K562 (cell line): ENCODE results near the gene RPS8. TPM values are rescaled to one million over a fixed set of nuclear protein-coding genes. Genes with fewer than 3 reads are reported as not detected.

ENCODE experiments used
- BRD9 ChIP-seq: fragments of 450-650 bp; IDR thresholded peaks from 2 replicates; pipeline ENCODE4 v1.6.1; 2018; ENCODE audit warnings: low read depth; ENCODE audit not compliant: partially characterized antibody
- FOXJ2 ChIP-seq: fragments of 200-800 bp; sonication (Bioruptor generic); IDR thresholded peaks from 2 replicates; pipeline ENCODE4 v1.6.1; 2016; ENCODE audit warnings: missing genetic modification characterization, missing compliant biosample characterization
- GATAD2A ChIP-seq: fragments of 450-650 bp; IDR thresholded peaks from 2 replicates; pipeline ENCODE4 v1.6.1; 2017
- HINFP ChIP-seq: fragments of 450-650 bp; conservative IDR thresholded peaks from 2 replicates; pipeline ENCODE4 v1.6.1; 2016; ENCODE audit warnings: missing genetic modification characterization, low read depth, mild to moderate bottlenecking, control low read depth, missing compliant biosample characterization
- KAT7 ChIP-seq: sonication (generic); formaldehyde crosslinking; IDR thresholded peaks from 2 replicates; pipeline ENCODE4 v1.8.0; 2022; ENCODE audit warnings: missing genetic modification reagents, mild to moderate bottlenecking, borderline replicate concordance
- KLF16 ChIP-seq: IDR thresholded peaks from 2 replicates; pipeline ENCODE4 v1.6.1; 2016; ENCODE audit warnings: antibody characterized with exemption
- MXD1 ChIP-seq: fragments of 250-450 bp; sonication (Bioruptor Pico); IDR thresholded peaks from 2 replicates; pipeline ENCODE4 v1.8.0; 2021; ENCODE audit warnings: borderline replicate concordance, mild to moderate bottlenecking, moderate library complexity; ENCODE audit not compliant: poor library complexity, severe bottlenecking
- NCOA6 ChIP-seq: fragments of 450-650 bp; IDR thresholded peaks from 2 replicates; pipeline ENCODE4 v1.6.1; 2017; ENCODE audit warnings: mild to moderate bottlenecking
- NFIC ChIP-seq: fragments of 450-650 bp; IDR thresholded peaks from 2 replicates; pipeline ENCODE4 v1.6.1; 2017; ENCODE audit warnings: mild to moderate bottlenecking, inconsistent platforms
- NR2F6 ChIP-seq: fragments of 450-650 bp; formaldehyde crosslinking; IDR thresholded peaks from 2 replicates; pipeline ENCODE4 v1.4.0; 2020; ENCODE audit warnings: mild to moderate bottlenecking
- PHB ChIP-seq: fragments of 250-450 bp; sonication (Bioruptor Pico); IDR thresholded peaks from 2 replicates; pipeline ENCODE4 v1.5.0; 2021
- POLR2G ChIP-seq: fragments of 200-400 bp; formaldehyde crosslinking; IDR thresholded peaks from 2 replicates; pipeline ENCODE4 v1.6.1; 2017; ENCODE audit warnings: low read depth, mild to moderate bottlenecking, antibody characterized with exemption, low read length, moderate library complexity
- RBM25 ChIP-seq: fragments of 200-400 bp; formaldehyde crosslinking; IDR thresholded peaks from 2 replicates; pipeline ENCODE4 v1.6.1; 2018; ENCODE audit warnings: low read length, low read depth, moderate library complexity; ENCODE audit not compliant: severe bottlenecking
- RCOR1 ChIP-seq, 2 experiments: IDR thresholded peaks; 2 replicates each; pipeline ENCODE4 v1.6.1; 2012; ENCODE audit warnings: low read depth in 2 of 2, low read length in 2 of 2, borderline replicate concordance in 1 of 2, improper control_type of control experiment in 1 of 2
- RERE ChIP-seq: sonication (generic); formaldehyde crosslinking; IDR thresholded peaks from 2 replicates; pipeline ENCODE4 v1.8.0; 2023; ENCODE audit warnings: missing genetic modification reagents, mild to moderate bottlenecking, borderline replicate concordance
- SIN3B ChIP-seq: fragments of 450-650 bp; IDR thresholded peaks from 2 replicates; pipeline ENCODE4 v1.6.1; 2017; ENCODE audit warnings: low read depth, mild to moderate bottlenecking, moderate library complexity
- STAT5B ChIP-seq: fragments of 250-450 bp; sonication (Bioruptor Pico); IDR thresholded peaks from 2 replicates; pipeline ENCODE4 v1.8.0; 2021; ENCODE audit warnings: mild to moderate bottlenecking, inconsistent platforms
- YBX1 ChIP-seq: fragments of 450-650 bp; IDR thresholded peaks from 2 replicates; pipeline ENCODE4 v1.7.1; 2016; ENCODE audit warnings: mild to moderate bottlenecking
- ZNF134 ChIP-seq: fragments of 250-450 bp; sonication (Bioruptor Pico); conservative IDR thresholded peaks from 2 replicates; pipeline ENCODE4 v1.4.0; 2020
- polyA plus RNA-seq, 8 experiments: library from polyadenylated mRNA; depleted of rRNA in 4 of 8; stranded (reverse) in 5 of 8; unstranded in 3 of 8; fragments of >200 nt; fragmentation: Nextera tagmentation in 2 of 8; fragmentation: Illumina TruSeq in 1 of 8; extraction: Ambion mirVana in 2 of 8; extraction: Trizol in 1 of 8; gene quantifications; 2 replicates each; pipeline versions ENCODE4 v1.2.1 to v1.2.3, GENCODE V29; 2011 to 2014; ENCODE audit warnings: inconsistent platforms in 1 of 8, missing spikeins in 1 of 8
- total RNA-seq, 7 experiments: library from RNA; depleted of rRNA in 6 of 7; stranded (reverse); fragments of >200 nt in 6 of 7; fragmentation: Illumina TruSeq in 2 of 7; extraction: Trizol in 2 of 7; gene quantifications; 2 replicates each; pipeline versions ENCODE4 v1.2.1 to v1.2.3, GENCODE V29; 2011 to 2021; ENCODE audit warnings: low replicate concordance in 1 of 7

The RPS8 gene
- total and polyA plus RNA-seq, 9 of the 15 experiments (the other 6 are each of a cell fraction or from before 2014, with no cell fraction given) = 2,431 to 4,168 (median 3,109) TPM

- TF ChIP-seq RCOR1 (IDR thresholded peaks at IDR 0.05; ENCODE audit: borderline replicate concordance in 1 of 2, low read depth in 2 of 2, low read length in 2 of 2) (peak in 1 of 2 experiments; percentile 65; a peak in 1 of 4 replicates), ZNF134 (CRISPR knock-in tag) (no peak), KLF16 (no peak; the same call in 1 of the 2 replicates), YBX1 (no peak), STAT5B (CRISPR knock-in tag) (no peak), POLR2G (peak; percentile 95), NFIC (peak; percentile 3; the same call in 1 of the 2 replicates), KAT7 (CRISPR knock-in tag) (no peak), RERE (no peak), HINFP (tag) (no peak), NCOA6 (peak; percentile 89), RBM25 (no peak), GATAD2A (0 out of 2 replicates have a peak, but pooled peaks have one; percentile 47), SIN3B (peak; percentile 82), BRD9 (peak; percentile 76), MXD1 (no peak), NR2F6 (CRISPR knock-in tag) (no peak), PHB (CRISPR knock-in tag) (no peak), FOXJ2 (tag) (no peak)
Measured at GRCh38 chr1:44739307-44740178, 35.8 kb upstream of the RPS8 start, which contains the start of gene KIF2C (continued).
